Fibroblast of villous mesenchyme (primary cell): Measurements from ENCODE around the gene PARD6B. TPM values are rescaled to one million over a fixed set of nuclear protein-coding genes. Genes with fewer than 3 reads are reported as not detected.

Experiments used
- DNase-seq: peaks from one replicate; pipeline ENCODE4 v3.0.0-alpha.2; 2010; ENCODE audit warnings: low read depth
- H3K4me3 ChIP-seq: 2 replicates; pipeline ENCODE4 v1.5.1; 2011; ENCODE audit warnings: low read depth, mild to moderate bottlenecking, low read length
- CTCF ChIP-seq: IDR thresholded peaks from 2 replicates; pipeline ENCODE4 v1.5.1; 2012; ENCODE audit warnings: low read depth, mild to moderate bottlenecking, low read length; ENCODE audit not compliant: insufficient read depth
- total RNA-seq: library from RNA; depleted of rRNA; stranded (reverse); fragments of >200 nt; gene quantifications from 2 replicates; pipeline ENCODE4 v1.2.3, GENCODE V29; 2012

PARD6B gene
- total RNA-seq, 1 donor: 6.5 TPM

GRCh38 chr20:50784464-50784863 is 53.1 kb downstream of the PARD6B start:
- H3K4me3 ChIP-seq: no peak overlapping the region
- TF ChIP-seq CTCF: no peak
- no peak for DNase-seq

- no peak for TF ChIP-seq CTCF
- no peak for DNase-seq
- H3K4me3 ChIP-seq: no peak overlapping the region
These were observed 55.3 kb downstream of the PARD6B start for GRCh38 chr20:50786703-50787102.

GRCh38 chr20:50787181-50787580 is 55.8 kb downstream of the PARD6B start:
- no peak for TF ChIP-seq CTCF
- no peak overlapping the region for H3K4me3 ChIP-seq
- no peak for DNase-seq

- DNase-seq: peak; percentile 87
- no peak overlapping the region for H3K4me3 ChIP-seq
- peak; percentile 71 for TF ChIP-seq CTCF
These were observed 56.9 kb downstream of the PARD6B start for GRCh38 chr20:50788045-50788991.

GRCh38 chr20:50789968-50790650 is 58.7 kb downstream of the PARD6B start:
- no peak for DNase-seq
- no peak for TF ChIP-seq CTCF
- H3K4me3 ChIP-seq: no peak overlapping the region

GRCh38 chr20:50790651-50791277 is 59.4 kb downstream of the PARD6B start:
- no peak overlapping the region for H3K4me3 ChIP-seq
- DNase-seq: peak; percentile 82
- TF ChIP-seq CTCF: peak; percentile 77
